ENCODE measurements around the gene TK2. TPM values are rescaled to one million over a fixed set of nuclear protein-coding genes. Genes with fewer than 3 reads are reported as not detected.

The TK2 gene
- total and polyA plus RNA-seq, 2 experiments from 2014 or later, result 1.8 to 4.2 TPM

GRCh38 chr16:66560107-66560506 lies 10.2 kb upstream of the TK2 start:
- Histone ChIP-seq H2AFZ (no peak overlapping the region), H3K27ac (ENCODE audit: low read depth) (no peak overlapping the region), H3F3A (replicated peaks; ENCODE audit: low read depth) (no peaks in the 10 kb centered on the region), H3K4me2 (no peak overlapping the region), H3K79me2 (replicated peaks; ENCODE audit: insufficient read depth) (0 out of 2 replicates have a peak, but pooled peaks cover 5% of the 10 kb centered on the region), H4K20me1 (replicated peaks; ENCODE audit: insufficient read depth) (0 out of 2 replicates have a peak, but pooled peaks cover 3% of the 10 kb centered on the region), H3K9me2 (ENCODE audit: insufficient read depth) (no peaks in the 10 kb centered on the region), H3K4me3 (no peak overlapping the region), H3K27me3 (ENCODE audit: insufficient read depth) (no peaks in the 10 kb centered on the region), H3K4me1 (ENCODE audit: insufficient read depth) (no peaks in the 10 kb centered on the region), H3K36me3 (ENCODE audit: insufficient read depth) (no peaks in the 10 kb centered on the region)
- no peaks in the 10 kb centered on the region; the same call in 2 of the 3 replicates for H3K36me3 Mint-ChIP-seq (ENCODE audit: low read depth)
- no peak for TF ChIP-seq CREB1 (CRISPR knock-in tag; IDR thresholded peaks at IDR 0.05; ENCODE audit: low read depth)
- no peak for TF ChIP-seq ETS1 (IDR thresholded peaks at IDR 0.05)
- TF ChIP-seq ZNF462 (CRISPR knock-in tag; IDR thresholded peaks at IDR 0.05), result no peak
- no peak for TF ChIP-seq STAT1 (IDR thresholded peaks at IDR 0.05; ENCODE audit: unreplicated experiment)
- no peak for TF ChIP-seq EZH2 (IDR thresholded peaks at IDR 0.05; ENCODE audit: low read depth, unreplicated experiment)
- TF ChIP-seq ZNF331 (CRISPR knock-in tag; IDR thresholded peaks at IDR 0.05; ENCODE audit: low read depth), result no peak
- no peak for TF ChIP-seq EZH2phosphoT487 (IDR thresholded peaks at IDR 0.05; ENCODE audit: unreplicated experiment)
- H3K9me3 Mint-ChIP-seq, result no peaks in the 10 kb centered on the region
- no peak for ATAC-seq
- no peak overlapping the region for H3K4me3 Mint-ChIP-seq
- no peaks in the 10 kb centered on the region for H3K27me3 Mint-ChIP-seq (ENCODE audit: insufficient read depth, low read depth, poor library complexity)
- H3K27ac Mint-ChIP-seq, result no peak overlapping the region
- no peaks in the 10 kb centered on the region for H3K4me1 Mint-ChIP-seq
- DNase-seq (ENCODE audit: low spot score), result no peak

Data from GM23338 (cell line).